Measurements from ENCODE around the gene MRPS25.

GRCh38 chr3:15040844-15041243, 24.3 kb downstream of the MRPS25 start:
- TF ChIP-seq POLR2A (IDR thresholded peaks at IDR 0.05; ENCODE audit: low read length), result no peak
- TF ChIP-seq GATA1 (IDR thresholded peaks at IDR 0.05; ENCODE audit: low read depth, low read length), result no peak
